ENCODE measurements around the gene RUNX3.

The RUNX3 gene

GRCh38 chr1:24946861-24947658, 17.0 kb upstream of the RUNX3 start:
- DNase-seq (ENCODE audit: low read depth, low spot score), result no peak

DNA sequence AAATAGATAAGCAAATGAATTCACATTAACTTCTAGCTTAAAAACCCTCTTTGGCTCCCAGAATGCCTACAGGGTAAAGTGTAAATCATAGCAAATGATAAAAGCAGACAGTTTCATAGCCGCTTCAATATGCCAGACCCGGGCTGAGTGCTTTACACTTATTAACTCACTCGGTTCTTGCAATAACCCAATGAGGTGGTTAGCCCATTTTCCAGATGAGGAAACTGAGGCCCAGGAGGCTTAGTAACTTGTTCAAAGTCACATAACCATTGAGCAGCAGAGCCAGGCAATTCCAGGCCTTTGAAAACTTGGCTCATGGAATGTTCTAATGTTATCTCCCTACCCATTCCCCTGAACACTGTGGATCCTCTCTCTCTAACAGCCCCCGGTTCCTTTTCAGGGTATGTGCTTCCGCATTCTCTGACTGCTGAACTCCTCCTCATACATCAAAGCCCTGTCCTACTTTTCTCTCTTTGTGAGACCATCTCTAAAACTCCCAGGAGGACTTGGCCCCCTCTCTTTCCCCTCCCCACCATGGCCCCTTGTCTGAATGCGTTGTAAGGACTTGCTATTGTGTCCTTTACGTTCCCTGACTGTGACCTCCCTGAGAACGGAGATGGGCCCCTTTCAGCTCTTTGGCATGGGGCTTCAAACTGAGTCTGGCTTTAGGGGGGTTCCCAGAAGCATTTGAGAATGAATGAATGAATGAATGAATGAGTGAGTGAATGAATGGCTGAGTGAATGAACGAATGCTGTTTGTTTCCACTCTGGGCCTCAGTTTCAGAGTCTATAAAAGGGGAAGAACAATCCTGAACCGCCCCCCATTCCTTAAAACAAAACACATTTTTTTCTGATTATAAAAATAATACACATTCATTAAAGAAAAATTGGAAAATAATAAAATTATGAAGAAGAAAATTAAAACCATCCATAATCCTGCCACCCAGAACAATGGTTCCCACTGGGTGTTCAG, 15.6 kb upstream of the RUNX3 start:
- no peak for DNase-seq (ENCODE audit: low read depth, low spot score)

DNA sequence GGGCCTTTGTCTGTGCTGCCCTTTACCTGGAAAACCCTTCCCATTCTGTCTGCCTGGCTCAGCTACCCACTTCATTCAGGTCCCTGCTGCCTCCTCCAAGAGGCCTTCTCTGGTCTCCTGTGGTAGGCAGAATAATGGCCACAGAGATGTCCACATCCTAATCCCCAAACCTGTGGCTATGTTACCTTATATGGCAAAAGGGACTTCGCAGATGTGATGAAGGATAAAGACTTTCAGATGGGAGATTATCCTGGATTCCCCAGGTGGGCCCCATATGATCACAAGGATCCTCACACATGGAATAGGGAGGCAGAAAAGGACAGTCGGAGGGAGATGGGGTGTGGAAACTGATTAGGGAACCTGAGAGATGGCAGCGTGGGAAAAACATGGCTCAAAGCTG, 14.2 kb upstream of the RUNX3 start:
- DNase-seq (ENCODE audit: low read depth, low spot score), result no peak

DNA sequence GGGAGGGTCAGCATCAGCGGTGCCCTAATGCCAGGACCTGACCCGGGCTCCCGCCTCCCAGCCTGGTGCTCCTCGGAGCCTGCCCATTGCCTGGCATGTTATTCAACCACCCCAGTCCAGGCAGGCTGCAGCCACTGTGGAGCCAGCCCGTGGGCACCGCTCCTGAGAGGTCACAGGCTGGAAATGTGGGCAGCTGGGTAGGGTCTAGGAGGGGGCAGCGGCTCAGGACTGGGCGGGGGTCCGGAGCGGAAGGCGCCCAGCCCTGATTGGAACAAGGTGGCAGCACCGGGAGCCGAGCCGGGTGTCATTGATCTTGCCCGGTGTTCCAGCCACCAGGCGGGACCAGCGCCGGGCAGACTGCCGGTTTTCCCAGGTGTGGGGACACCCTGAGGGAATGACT, 12.7 kb upstream of the RUNX3 start:
- no peak for DNase-seq (ENCODE audit: low read depth, low spot score)

- DNase-seq (ENCODE audit: low read depth, low spot score), result no peak
Observed at GRCh38 chr1:24941564-24941963, 11.5 kb upstream of the RUNX3 start.

DNA sequence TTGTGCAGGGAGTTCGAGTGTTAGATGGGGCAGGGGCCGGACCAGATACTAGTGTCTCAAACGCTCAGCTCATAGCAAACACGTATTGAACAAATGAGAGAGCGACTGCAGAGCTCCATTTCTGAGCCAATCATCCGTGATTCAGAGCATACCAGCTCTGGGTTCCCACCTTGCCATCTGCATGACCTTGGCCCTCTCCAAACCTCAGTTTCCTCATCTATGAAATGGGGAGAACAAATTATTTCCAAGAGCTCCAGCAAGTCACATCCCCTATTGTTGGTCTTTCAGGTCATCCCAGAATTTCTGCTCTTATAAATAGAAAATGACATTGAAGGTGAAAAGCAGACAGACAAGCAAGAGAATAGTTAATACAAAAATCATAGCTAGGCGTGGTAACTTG, 10.2 kb upstream of the RUNX3 start:
- DNase-seq (ENCODE audit: low read depth, low spot score), result no peak

- DNase-seq (ENCODE audit: low read depth, low spot score), result no peak
Observed at GRCh38 chr1:24939675-24940193, 9.7 kb upstream of the RUNX3 start.

- DNase-seq (ENCODE audit: low read depth, low spot score), result no peak
Observed at GRCh38 chr1:24939040-24939674, 9.1 kb upstream of the RUNX3 start.

DNA sequence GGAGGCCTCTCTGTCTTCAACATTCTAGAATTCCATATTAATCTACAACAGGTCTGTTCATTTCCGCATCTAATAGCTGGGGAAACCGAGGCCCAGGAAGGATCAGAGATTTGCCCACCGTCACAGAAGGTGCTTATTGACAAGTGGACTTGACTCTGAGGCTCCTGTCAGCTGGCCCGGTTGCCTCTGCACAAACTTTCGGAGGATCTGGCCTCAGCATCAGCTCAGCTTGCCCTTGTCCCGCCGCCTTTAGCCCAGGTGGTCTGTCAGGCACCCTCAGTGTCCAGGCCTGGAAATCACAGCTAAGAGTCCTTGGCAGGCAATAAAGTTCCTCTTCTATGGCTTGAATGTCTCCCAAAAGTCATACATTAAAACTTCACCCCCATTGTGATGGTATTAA, 8.2 kb upstream of the RUNX3 start:
- no peak for DNase-seq (ENCODE audit: low read depth, low spot score)

DNA sequence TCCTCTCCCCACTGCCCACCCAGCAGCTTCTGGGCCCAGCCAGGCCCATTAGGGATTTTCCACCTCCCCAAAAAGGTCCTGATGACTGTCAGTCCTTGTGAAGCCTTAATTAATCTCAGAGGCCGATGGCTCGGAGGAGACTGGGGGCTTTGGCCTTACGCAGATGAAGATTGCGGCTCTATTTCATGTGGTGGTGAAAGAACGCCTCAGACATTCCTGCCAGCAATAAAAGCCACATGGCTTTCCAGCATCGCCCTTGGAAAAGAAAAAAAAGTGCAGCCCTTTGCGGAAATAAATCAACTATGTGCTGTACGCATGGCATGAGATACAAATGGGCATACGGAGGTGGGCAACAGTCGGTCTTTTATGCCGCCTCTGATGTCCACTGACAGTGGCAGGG, 6.6 kb upstream of the RUNX3 start:
- DNase-seq (ENCODE audit: low read depth, low spot score), result no peak

- DNase-seq (ENCODE audit: low read depth, low spot score), result no peak
Observed at GRCh38 chr1:24935615-24936484, 5.8 kb upstream of the RUNX3 start.

DNA sequence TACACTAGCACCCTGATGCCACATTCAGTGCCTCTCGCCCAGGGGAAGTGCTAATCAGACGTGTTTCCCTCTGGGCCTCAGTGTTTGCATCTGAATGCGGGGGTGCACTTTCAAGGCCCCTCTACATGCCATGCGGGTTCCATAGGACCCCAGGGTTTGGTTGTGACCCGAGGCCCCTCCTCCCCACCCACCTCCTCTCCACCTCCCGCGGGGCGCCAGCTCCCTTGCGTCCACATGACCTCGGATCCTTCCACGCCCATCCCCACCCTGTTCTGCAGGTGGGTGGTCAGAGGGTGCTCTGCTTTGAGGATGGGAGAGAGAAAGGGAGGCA, 5.1 kb upstream of the RUNX3 start:
- no peak for DNase-seq (ENCODE audit: low read depth, low spot score)

DNA sequence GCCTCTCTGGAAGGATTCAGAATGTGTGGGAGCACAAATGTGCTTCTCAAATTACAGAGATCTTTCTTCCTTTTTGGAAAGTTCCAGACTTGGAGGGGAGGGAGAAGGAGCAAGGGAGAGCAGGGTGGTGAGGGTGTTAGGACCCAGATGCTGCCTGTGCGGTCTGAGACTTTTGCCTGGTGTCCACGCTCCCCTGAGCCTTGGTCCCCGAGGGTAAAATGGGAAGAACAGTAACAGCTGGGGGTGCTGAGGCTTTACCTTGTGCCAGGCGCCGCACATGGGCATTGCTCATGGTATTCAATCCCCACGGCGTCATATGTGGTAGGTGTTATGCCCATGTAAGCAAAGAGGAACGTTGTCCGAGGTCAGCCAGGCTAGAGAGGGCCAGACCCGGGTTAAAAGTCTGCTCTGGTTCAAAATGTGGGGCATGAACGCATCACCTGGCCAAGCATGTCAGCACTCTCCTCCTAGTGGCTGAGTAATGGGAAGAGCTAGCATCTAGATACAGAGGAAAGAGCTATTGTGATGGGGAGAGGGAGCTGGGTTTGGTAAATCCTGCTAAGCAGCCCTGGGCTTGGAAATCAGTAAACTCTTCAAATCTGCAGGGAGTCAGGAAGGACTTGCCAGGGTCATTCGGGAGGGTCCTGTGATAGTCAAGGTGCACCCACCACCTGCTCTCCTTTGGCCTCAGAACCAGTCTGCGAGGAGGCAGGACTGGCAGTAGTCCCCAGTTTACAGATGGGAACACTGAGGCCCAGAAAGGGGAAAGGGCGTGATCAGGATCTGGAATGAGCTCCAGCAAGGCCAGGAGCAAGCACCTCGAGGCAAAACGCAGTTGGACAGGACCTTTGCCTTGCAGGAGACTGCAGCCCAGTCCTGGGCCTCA, 4.5 kb upstream of the RUNX3 start:
- no peak for DNase-seq (ENCODE audit: low read depth, low spot score)

- DNase-seq (ENCODE audit: low read depth, low spot score), result no peak
Observed at GRCh38 chr1:24933468-24933867, 3.4 kb upstream of the RUNX3 start.

- DNase-seq (ENCODE audit: low read depth, low spot score), result no peak
Observed at GRCh38 chr1:24932725-24933294, 2.7 kb upstream of the RUNX3 start.

GRCh38 chr1:24932284-24932683, 2.2 kb upstream of the RUNX3 start:
- no peak for DNase-seq (ENCODE audit: low read depth, low spot score)

DNA sequence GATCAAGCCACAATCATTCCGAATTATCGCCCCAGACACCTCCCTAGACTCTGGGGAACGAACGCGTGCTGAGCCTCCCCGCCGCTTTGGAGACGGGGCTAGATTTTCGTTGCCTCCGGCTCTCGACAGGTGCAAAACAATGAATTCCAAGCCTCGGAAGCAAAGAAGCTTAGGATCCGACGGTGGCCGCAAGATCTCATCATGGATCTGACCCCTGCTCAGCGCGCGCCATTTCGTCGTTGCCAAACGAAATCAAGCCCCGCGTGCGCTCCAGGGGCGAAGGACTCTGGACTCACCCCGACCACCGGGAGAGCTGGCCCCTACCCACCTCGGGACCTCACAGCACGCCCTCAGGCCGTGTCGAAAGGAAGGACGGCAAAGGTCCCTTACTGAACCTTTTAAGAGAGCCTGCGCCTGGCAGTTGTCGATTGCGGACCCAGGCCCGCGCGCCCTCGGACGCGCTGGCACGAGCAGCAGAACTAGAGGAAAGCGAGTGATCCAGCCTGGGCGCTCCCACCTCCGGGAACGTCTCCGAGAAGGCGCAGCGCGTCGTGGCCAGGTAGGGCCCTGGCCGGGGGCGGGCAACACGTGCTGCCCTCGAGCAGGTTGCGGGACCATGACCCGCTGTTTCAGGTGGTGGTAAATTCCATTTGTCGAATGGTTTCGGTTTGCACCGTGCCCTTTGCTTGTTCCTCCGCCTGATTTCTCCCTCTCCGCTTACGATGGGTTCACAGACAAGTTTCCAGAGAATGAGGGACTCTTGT, 1.6 kb upstream of the RUNX3 start:
- DNase-seq (ENCODE audit: low read depth, low spot score), result no peak

- no peak for DNase-seq (ENCODE audit: low read depth, low spot score)
Observed at GRCh38 chr1:24931146-24931467, 1.0 kb upstream of the RUNX3 start.
